Erythroblast (primary cell): Measurements from ENCODE around the gene UBE2O.

Source experiments
- GATA1 ChIP-seq: IDR thresholded peaks from 2 replicates; pipeline ENCODE4 v1.6.1; 2011; ENCODE audit warnings: low read depth, mild to moderate bottlenecking, control low read depth, low read length, moderate library complexity
- POLR2A ChIP-seq: IDR thresholded peaks from 2 replicates; pipeline ENCODE4 v1.6.1; 2011; ENCODE audit warnings: mild to moderate bottlenecking, low read length

DNA sequence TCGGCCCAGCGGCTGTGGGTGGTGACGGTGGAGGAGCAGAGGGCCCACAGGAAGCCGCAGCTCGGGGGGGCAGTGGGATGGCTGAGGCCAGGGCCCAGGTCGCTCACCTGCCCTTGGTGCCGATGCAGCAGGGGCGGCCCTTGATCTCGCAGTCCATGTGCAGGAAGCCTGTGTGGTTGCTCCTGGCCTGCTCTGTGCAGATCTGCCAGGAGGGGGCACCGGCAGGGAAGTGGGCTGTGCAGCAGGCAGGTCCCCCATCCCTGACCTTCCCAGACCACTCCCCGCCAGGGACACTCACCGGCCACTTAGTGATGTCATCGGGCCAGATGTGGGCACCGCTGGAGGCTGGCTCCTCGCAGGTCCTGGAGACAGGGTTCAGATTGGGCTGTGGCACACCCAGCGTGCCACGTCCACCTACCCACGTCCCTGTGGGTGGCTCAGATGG is 20.6 kb upstream of the UBE2O start:
- TF ChIP-seq POLR2A (no peak), GATA1 (no peak)
